SK-N-SH (cell line): ENCODE results near the gene ANAPC4. TPM values are rescaled to one million over a fixed set of nuclear protein-coding genes. Genes with fewer than 3 reads are reported as not detected.

ENCODE experiments used
- CTCF ChIA-PET: fragments of 300-600, 350-600 bp; formaldehyde crosslinking; extraction: SDS; loops from one replicate; lab custom pipeline; 2021; lab: Yijun Ruan, JAX
- POLR2A ChIA-PET: fragments of 350-600 bp; sonication (Branson Sonifier 250); formaldehyde crosslinking; extraction: SDS; loops from one replicate; lab custom pipeline; 2020; ENCODE audit warnings: antibody characterized with exemption, inconsistent platforms; lab: Yijun Ruan, JAX
- DNase-seq: peaks from one replicate; pipeline ENCODE4 v3.0.0; 2012
- H2AFZ ChIP-seq: fragments of 200-600 bp; sonication (generic); 2 replicates; pipeline ENCODE4 v1.8.1; 2016; ENCODE audit warnings: antibody characterized with exemption, mild to moderate bottlenecking, low read depth
- H3F3A ChIP-seq: fragments of 200-600 bp; sonication (generic); replicated peaks from 2 replicates; pipeline ENCODE3; 2016; ENCODE audit warnings: antibody characterized with exemption, mild to moderate bottlenecking; ENCODE audit not compliant: insufficient read depth
- H3K27ac ChIP-seq, 2 experiments: fragments of 200-500 bp in 1 of 2; fragments of 200-600 bp in 1 of 2; sonication (Bioruptor generic) in 1 of 2; sonication (generic), shearing (Covaris generic) in 1 of 2; 2 replicates each; pipeline versions ENCODE4 v1.5.1 to v1.6.1; 2014 to 2016; ENCODE audit warnings: low read depth in 2 of 2, inconsistent platforms in 1 of 2, low read length in 1 of 2, mild to moderate bottlenecking in 1 of 2, mixed read lengths in 1 of 2
- H3K27me3 ChIP-seq: fragments of 200-600 bp; sonication (generic), shearing (Covaris generic); 2 replicates; pipeline ENCODE4 v1.6.1; 2016; ENCODE audit warnings: mixed run types; ENCODE audit not compliant: insufficient read depth
- H3K36me3 ChIP-seq, 2 experiments: fragments of 200-500 bp in 1 of 2; fragments of 200-600 bp in 1 of 2; sonication (Bioruptor generic) in 1 of 2; sonication (generic) in 1 of 2; replicated peaks in 1 of 2; 2 replicates each; pipeline versions ENCODE3 to v1.5.1; 2014 to 2016; ENCODE audit warnings: low read length in 1 of 2, mild to moderate bottlenecking in 1 of 2; ENCODE audit not compliant: insufficient read depth in 2 of 2, control insufficient read depth in 1 of 2
- H3K4me1 ChIP-seq, 2 experiments: fragments of 200-500 bp in 1 of 2; fragments of 200-600 bp in 1 of 2; sonication (Bioruptor generic) in 1 of 2; sonication (generic), shearing (Covaris generic) in 1 of 2; 2 replicates each; pipeline versions ENCODE4 v1.5.1 to v1.6.1; 2014 to 2016; ENCODE audit warnings: low read depth in 1 of 2, low read length in 1 of 2, mixed run types in 1 of 2; ENCODE audit not compliant: insufficient read depth in 2 of 2, control insufficient read depth in 1 of 2
- H3K4me2 ChIP-seq: fragments of 200-600 bp; sonication (generic), shearing (Covaris generic); 2 replicates; pipeline ENCODE4 v1.6.1; 2017; ENCODE audit warnings: mixed run types
- H3K4me3 ChIP-seq, 2 experiments: fragments of 200-500 bp in 1 of 2; fragments of 200-600 bp in 1 of 2; sonication (Bioruptor generic) in 1 of 2; sonication (generic), shearing (Covaris generic) in 1 of 2; 2 replicates each; pipeline versions ENCODE4 v1.5.1 to v1.8.1; 2014 to 2016; ENCODE audit warnings: low read depth in 2 of 2, inconsistent platforms in 1 of 2, low read length in 1 of 2, mild to moderate bottlenecking in 1 of 2, mixed read lengths in 1 of 2, moderate library complexity in 1 of 2
- H3K79me2 ChIP-seq: fragments of 200-600 bp; sonication (generic); 2 replicates; pipeline ENCODE4 v1.8.1; 2017; ENCODE audit warnings: mild to moderate bottlenecking; ENCODE audit not compliant: insufficient read depth
- H3K9ac ChIP-seq: fragments of 200-600 bp; sonication (generic); 2 replicates; pipeline ENCODE4 v1.6.1; 2017; ENCODE audit warnings: mixed run types
- H3K9me2 ChIP-seq: fragments of 200-600 bp; sonication (generic); 2 replicates; pipeline ENCODE4 v1.6.1; 2017; ENCODE audit warnings: mixed run types
- H3K9me3 ChIP-seq: fragments of 200-600 bp; sonication (generic); 2 replicates; pipeline ENCODE4 v1.6.1; 2017; ENCODE audit warnings: mixed run types, mild to moderate bottlenecking, moderate library complexity
- H4K20me1 ChIP-seq: fragments of 200-600 bp; sonication (generic); 2 replicates; pipeline ENCODE4 v1.6.1; 2017; ENCODE audit warnings: mild to moderate bottlenecking, mixed run types; ENCODE audit not compliant: insufficient read depth
- CHD2 ChIP-seq: fragments of 150-350 bp; IDR thresholded peaks from 2 replicates; pipeline ENCODE4 v1.6.1; 2018; ENCODE audit warnings: low read length; ENCODE audit not compliant: partially characterized antibody
- EZH2phosphoT487 ChIP-seq: fragments of 200-600 bp; sonication (generic); IDR thresholded peaks from 2 replicates; pipeline ENCODE4 v1.6.1; 2017; ENCODE audit warnings: low read depth, mixed run types, mild to moderate bottlenecking, antibody characterized with exemption, moderate library complexity, borderline replicate concordance
- FOXM1 ChIP-seq: IDR thresholded peaks from 2 replicates; pipeline ENCODE4 v1.4.0; 2012; ENCODE audit warnings: low read depth, mild to moderate bottlenecking
- GATA2 ChIP-seq: sonication (generic); formaldehyde crosslinking; IDR thresholded peaks from 2 replicates; pipeline ENCODE4 v1.5.0; 2020; ENCODE audit warnings: mild to moderate bottlenecking, missing genetic modification reagents
- JUND ChIP-seq: IDR thresholded peaks from 2 replicates; pipeline ENCODE4 v1.4.0; 2012
- MEF2A ChIP-seq: IDR thresholded peaks from 2 replicates; pipeline ENCODE4 v1.4.0; 2012; ENCODE audit warnings: low read depth, borderline replicate concordance
- MXI1 ChIP-seq: IDR thresholded peaks from 2 replicates; pipeline ENCODE4 v1.6.1; 2012; ENCODE audit warnings: mild to moderate bottlenecking, low read depth, low read length, improper control_type of control experiment
- NFIC ChIP-seq: IDR thresholded peaks from 2 replicates; pipeline ENCODE4 v1.4.0; 2012; ENCODE audit warnings: borderline replicate concordance
- PBX3 ChIP-seq: IDR thresholded peaks from 2 replicates; pipeline ENCODE4; 2012
- RAD21 ChIP-seq: IDR thresholded peaks from 2 replicates; pipeline ENCODE4 v1.6.1; 2012; ENCODE audit warnings: mild to moderate bottlenecking, low read length
- RCOR1 ChIP-seq: fragments of 150-350 bp; IDR thresholded peaks from 2 replicates; pipeline ENCODE4 v1.6.1; 2017; ENCODE audit warnings: antibody characterized with exemption, low read length
- RFX5 ChIP-seq: IDR thresholded peaks from 2 replicates; pipeline ENCODE4 v1.6.1; 2012; ENCODE audit warnings: mild to moderate bottlenecking, improper control_type of control experiment, low read length
- SMC3 ChIP-seq: IDR thresholded peaks from 2 replicates; pipeline ENCODE4 v1.6.1; 2012; ENCODE audit warnings: low read depth, low read length, improper control_type of control experiment
- TAF1 ChIP-seq: IDR thresholded peaks from 2 replicates; pipeline ENCODE4 v1.6.1; 2012; ENCODE audit warnings: low read depth, mild to moderate bottlenecking, low read length, moderate library complexity, borderline replicate concordance
- USF1 ChIP-seq: IDR thresholded peaks from 2 replicates; pipeline ENCODE4 v1.4.0; 2012; ENCODE audit warnings: low read depth, borderline replicate concordance
- USF2 ChIP-seq: fragments of 150-350 bp; IDR thresholded peaks from 2 replicates; pipeline ENCODE4 v1.6.1; 2017; ENCODE audit warnings: antibody characterized with exemption, low read length, low read depth, borderline replicate concordance
- YY1 ChIP-seq: IDR thresholded peaks from 2 replicates; pipeline ENCODE4 v1.4.0; 2012; ENCODE audit warnings: low read depth, mild to moderate bottlenecking
- WGBS: methylation state at CpG from one replicate; pipeline ENCODE4 v1.1.6; 2017; ENCODE audit warnings: low lambda C conversion rate; 5-methylcytosine and 5-hydroxymethylcytosine counted together
- polyA plus RNA-seq, 3 experiments: library from polyadenylated mRNA; depleted of rRNA; stranded (reverse); fragments of >200 nt; gene quantifications; 2 replicates each; pipeline ENCODE4 v1.2.3, GENCODE V29; 2012
- TF ChIP-seq, protein P1 (sequence below): fragments of 200-600 bp; sonication (generic); IDR thresholded peaks from 2 replicates; pipeline ENCODE4 v1.6.1; 2017; ENCODE audit warnings: antibody characterized with exemption, mild to moderate bottlenecking, moderate library complexity
- TF ChIP-seq, protein P2 (sequence below): IDR thresholded peaks from 2 replicates; pipeline ENCODE4 v1.4.0; 2012; ENCODE audit warnings: low read depth, borderline replicate concordance

Gene ANAPC4
- polyA plus RNA-seq, 1 of the 3 experiments (the other 2 are of a cell fraction) = 7.7 TPM

- POLR2A ChIA-PET = no interaction called here
- H2AFZ ChIP-seq = no peak overlapping the region
- 46% methylated on average over 4 of the region's 4 CpGs for WGBS
- H3F3A ChIP-seq = no peaks in the 10 kb centered on the region
- no peak overlapping the region for H3K4me2 ChIP-seq
- H3K27me3 ChIP-seq = no peaks in the 10 kb centered on the region
- no peaks in the 10 kb centered on the region for H3K36me3 ChIP-seq
- no peaks in the 10 kb centered on the region for H3K79me2 ChIP-seq
- no peak for DNase-seq
- no peak overlapping the region for H3K27ac ChIP-seq
- no peak for TF ChIP-seq RFX5
- no peak for TF ChIP-seq CHD2
- TF ChIP-seq NFIC = no peak
- no peak for TF ChIP-seq MEF2A
- no peak for TF ChIP-seq GATA2 (CRISPR knock-in tag)
- TF ChIP-seq SMC3 = no peak
- no peak for TF ChIP-seq TAF1
- TF ChIP-seq RCOR1 = no peak
- TF ChIP-seq, protein P1, sequence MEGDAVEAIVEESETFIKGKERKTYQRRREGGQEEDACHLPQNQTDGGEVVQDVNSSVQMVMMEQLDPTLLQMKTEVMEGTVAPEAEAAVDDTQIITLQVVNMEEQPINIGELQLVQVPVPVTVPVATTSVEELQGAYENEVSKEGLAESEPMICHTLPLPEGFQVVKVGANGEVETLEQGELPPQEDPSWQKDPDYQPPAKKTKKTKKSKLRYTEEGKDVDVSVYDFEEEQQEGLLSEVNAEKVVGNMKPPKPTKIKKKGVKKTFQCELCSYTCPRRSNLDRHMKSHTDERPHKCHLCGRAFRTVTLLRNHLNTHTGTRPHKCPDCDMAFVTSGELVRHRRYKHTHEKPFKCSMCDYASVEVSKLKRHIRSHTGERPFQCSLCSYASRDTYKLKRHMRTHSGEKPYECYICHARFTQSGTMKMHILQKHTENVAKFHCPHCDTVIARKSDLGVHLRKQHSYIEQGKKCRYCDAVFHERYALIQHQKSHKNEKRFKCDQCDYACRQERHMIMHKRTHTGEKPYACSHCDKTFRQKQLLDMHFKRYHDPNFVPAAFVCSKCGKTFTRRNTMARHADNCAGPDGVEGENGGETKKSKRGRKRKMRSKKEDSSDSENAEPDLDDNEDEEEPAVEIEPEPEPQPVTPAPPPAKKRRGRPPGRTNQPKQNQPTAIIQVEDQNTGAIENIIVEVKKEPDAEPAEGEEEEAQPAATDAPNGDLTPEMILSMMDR = no peak
- no peak for TF ChIP-seq PBX3
- no peak for TF ChIP-seq USF1
- no peak for TF ChIP-seq JUND
- no peak for TF ChIP-seq FOXM1
- TF ChIP-seq EZH2phosphoT487 = no peak
- TF ChIP-seq YY1 = no peak
- H3K9me3 ChIP-seq = no peaks in the 10 kb centered on the region
- H4K20me1 ChIP-seq = no peaks in the 10 kb centered on the region
- no peaks in the 10 kb centered on the region for H3K4me1 ChIP-seq
- H3K4me3 ChIP-seq = no peak overlapping the region
- no peak overlapping the region for H3K9ac ChIP-seq
- CTCF ChIA-PET = interaction anchor here (1.0 to 1.5 kb wide), 2 partner anchors 18 to 321 kb away, joined by 3 to 4 read pairs; no protein-coding TSS in a partner anchor
- no peaks in the 10 kb centered on the region for H3K9me2 ChIP-seq
Observed at GRCh38 chr4:25446611-25447010, 69.5 kb downstream of the ANAPC4 start.

- Histone ChIP-seq H3K9ac (no peak overlapping the region), H3F3A (no peaks in the 10 kb centered on the region), H3K79me2 (no peaks in the 10 kb centered on the region), H4K20me1 (no peaks in the 10 kb centered on the region), H3K4me2 (no peak overlapping the region), H2AFZ (no peak overlapping the region), H3K27me3 (no peaks in the 10 kb centered on the region), H3K36me3 (no peaks in the 10 kb centered on the region), H3K4me3 (no peak overlapping the region), H3K27ac (no peak overlapping the region), H3K9me3 (no peaks in the 10 kb centered on the region), H3K9me2 (no peaks in the 10 kb centered on the region), H3K4me1 (no peaks in the 10 kb centered on the region)
- DNase-seq = no peak
- TF ChIP-seq MEF2A = no peak
- no peak for TF ChIP-seq EZH2phosphoT487
- no peak for TF ChIP-seq MXI1
- TF ChIP-seq RAD21 = no peak
- no peak for TF ChIP-seq USF2
- TF ChIP-seq, protein P2, sequence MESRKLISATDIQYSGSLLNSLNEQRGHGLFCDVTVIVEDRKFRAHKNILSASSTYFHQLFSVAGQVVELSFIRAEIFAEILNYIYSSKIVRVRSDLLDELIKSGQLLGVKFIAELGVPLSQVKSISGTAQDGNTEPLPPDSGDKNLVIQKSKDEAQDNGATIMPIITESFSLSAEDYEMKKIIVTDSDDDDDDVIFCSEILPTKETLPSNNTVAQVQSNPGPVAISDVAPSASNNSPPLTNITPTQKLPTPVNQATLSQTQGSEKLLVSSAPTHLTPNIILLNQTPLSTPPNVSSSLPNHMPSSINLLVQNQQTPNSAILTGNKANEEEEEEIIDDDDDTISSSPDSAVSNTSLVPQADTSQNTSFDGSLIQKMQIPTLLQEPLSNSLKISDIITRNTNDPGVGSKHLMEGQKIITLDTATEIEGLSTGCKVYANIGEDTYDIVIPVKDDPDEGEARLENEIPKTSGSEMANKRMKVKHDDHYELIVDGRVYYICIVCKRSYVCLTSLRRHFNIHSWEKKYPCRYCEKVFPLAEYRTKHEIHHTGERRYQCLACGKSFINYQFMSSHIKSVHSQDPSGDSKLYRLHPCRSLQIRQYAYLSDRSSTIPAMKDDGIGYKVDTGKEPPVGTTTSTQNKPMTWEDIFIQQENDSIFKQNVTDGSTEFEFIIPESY = no peak
- ChIA-PET CTCF (interaction anchor here (0.9 to 1.3 kb wide), 2 partner anchors 9 to 320 kb away, joined by 6 to 10 read pairs; no protein-coding TSS in a partner anchor), POLR2A (no interaction called here)
- WGBS = 34% methylated on average over 5 of the region's 5 CpGs
Observed at GRCh38 chr4:25448379-25449109, 71.5 kb downstream of the ANAPC4 start.
